GM12872 (cell line): ENCODE results near the gene PLCB4.

Experiments
- TF ChIP-seq, protein P1 (sequence below): IDR thresholded peaks from 3 replicates; pipeline ENCODE4 v1.5.1; 2011; ENCODE audit warnings: low read depth, mild to moderate bottlenecking, low read length, moderate library complexity; ENCODE audit not compliant: insufficient read depth

Gene PLCB4

GRCh38 chr20:9059931-9060330 lies 9.0 kb upstream of the PLCB4 start:
- TF ChIP-seq, protein P1, sequence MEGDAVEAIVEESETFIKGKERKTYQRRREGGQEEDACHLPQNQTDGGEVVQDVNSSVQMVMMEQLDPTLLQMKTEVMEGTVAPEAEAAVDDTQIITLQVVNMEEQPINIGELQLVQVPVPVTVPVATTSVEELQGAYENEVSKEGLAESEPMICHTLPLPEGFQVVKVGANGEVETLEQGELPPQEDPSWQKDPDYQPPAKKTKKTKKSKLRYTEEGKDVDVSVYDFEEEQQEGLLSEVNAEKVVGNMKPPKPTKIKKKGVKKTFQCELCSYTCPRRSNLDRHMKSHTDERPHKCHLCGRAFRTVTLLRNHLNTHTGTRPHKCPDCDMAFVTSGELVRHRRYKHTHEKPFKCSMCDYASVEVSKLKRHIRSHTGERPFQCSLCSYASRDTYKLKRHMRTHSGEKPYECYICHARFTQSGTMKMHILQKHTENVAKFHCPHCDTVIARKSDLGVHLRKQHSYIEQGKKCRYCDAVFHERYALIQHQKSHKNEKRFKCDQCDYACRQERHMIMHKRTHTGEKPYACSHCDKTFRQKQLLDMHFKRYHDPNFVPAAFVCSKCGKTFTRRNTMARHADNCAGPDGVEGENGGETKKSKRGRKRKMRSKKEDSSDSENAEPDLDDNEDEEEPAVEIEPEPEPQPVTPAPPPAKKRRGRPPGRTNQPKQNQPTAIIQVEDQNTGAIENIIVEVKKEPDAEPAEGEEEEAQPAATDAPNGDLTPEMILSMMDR, result no peak

DNA sequence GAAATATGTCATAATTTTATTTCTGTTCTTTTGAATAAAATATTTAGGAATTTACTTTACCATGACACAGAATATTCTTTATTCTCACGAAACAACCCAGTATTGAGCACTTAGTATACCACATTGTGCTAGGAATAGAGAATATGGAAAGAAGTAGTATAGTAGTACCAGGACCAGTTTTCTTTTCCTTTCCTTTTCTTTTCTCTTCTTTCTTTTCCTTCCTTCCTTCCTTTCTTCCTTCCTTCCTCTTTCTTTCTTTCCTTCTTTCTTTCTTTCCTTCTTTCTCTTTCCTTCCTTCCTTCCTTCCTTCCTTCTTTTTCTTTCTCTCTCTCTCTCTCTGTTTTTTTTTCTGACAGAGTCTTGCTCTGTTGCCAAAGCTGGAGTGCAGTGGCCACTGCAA lies 7.5 kb upstream of the PLCB4 start:
- TF ChIP-seq, protein P1, result no peak

DNA sequence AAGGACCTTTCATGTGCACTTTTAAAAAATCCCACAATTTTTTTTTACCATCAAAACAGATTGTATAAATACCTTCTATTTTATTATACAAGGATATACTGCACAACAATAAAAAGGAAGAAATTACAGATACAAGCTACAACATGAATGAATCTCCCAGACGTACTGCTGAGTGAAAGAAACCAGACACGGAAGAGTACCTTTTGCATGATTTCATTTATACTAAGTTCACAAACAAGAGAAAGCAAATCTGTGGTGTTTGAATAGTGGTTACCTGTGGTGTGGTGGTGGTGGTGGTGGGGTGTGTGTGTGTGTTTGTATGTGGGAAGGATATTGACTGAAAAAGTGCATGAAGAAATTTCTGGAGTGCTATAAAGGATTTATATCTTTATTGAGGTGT lies 6.8 kb upstream of the PLCB4 start:
- TF ChIP-seq, protein P1, result no peak

DNA sequence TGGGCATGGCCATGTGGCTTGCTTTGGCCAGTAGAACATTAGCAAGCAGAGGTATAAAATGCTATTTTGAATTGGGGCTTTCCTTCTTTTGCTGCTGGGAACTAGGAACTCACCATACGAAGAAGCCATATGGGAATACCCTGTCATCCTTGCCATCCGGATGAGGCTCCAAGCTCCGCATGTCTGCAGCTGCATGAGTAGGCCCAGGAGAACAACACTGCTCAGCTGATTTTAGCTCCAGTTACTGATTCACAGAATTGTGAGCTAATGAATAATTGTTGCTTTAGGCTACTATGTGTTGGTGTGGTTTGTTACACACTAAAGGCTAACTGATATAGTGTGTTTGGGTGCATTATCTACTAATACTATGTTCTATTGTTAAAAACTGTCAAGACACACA lies 2.7 kb upstream of the PLCB4 start:
- TF ChIP-seq, protein P1, result no peak

DNA sequence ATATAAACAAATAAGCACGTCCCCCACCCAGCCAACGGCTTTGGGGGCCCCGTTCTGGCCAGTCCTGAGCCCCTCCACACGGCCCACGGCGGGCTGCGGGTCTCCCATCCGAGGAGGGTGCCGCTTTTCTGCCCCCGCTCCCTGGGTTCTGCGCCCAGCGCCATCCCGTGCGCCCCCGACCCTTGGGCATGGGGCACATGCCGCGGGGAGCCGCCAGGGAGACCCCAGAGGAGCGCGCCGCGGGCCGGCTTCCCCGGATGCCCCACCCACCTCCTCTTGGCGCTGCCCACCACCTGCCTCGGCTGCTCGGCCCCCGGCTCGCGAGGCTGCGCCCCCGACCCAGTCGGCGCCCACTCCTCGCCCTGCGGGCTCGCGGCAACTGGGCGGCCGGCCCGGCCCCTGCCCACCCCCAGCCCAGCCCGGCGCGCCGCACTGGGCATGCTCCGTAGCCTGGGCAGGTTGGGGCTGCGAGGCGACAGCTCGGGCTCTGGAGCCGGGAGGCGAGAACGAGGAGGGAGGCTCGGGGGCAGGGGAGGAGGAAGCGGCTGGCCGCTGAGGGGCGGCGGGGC lies 570 bp upstream of the PLCB4 start:
- TF ChIP-seq, protein P1, result no peak

DNA sequence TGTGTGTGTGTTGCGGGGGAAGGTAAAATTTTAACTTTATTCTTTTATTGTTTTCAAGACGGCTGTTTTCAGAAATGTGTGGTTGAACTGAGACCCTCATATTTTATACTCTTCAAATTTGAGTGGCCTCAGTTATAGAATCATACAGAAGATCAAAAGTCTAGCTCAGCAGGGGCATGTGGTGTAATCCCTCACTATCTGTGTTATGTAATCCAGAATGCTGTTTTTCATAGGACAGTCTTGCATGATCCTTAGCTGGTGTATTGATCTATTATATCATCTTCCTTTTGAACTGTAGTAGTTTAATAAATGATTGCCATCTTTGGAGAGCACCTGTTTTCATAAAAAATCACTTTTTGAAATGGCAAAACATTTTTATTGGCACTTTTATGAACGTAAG lies 1.4 kb downstream of the PLCB4 start:
- TF ChIP-seq, protein P1, result no peak

GRCh38 chr20:9071976-9072726 lies 3.3 kb downstream of the PLCB4 start:
- TF ChIP-seq, protein P1, result no peak
